Endothelial cell of umbilical vein (primary cell): ENCODE data around the gene BCO1. TPM values are rescaled to one million over a fixed set of nuclear protein-coding genes. Genes with fewer than 3 reads are reported as not detected.

Experiments used
- BruUV-seq: library from RNA; stranded (reverse); fragments of 400-500 nt; replicated peaks from 2 replicates; lab custom pipeline; 2021; lab: Mats Ljungman, UMichigan
- CTCF ChIA-PET: fragments of 300-600, 350-600 bp; sonication (Branson Sonifier 250); formaldehyde crosslinking; loops from one replicate; lab custom pipeline; 2021; ENCODE audit warnings: antibody characterized with exemption, inconsistent platforms; lab: Charles Lee
- POLR2A ChIA-PET: fragments of 300-600, 350-600 bp; sonication (Branson Sonifier 250); formaldehyde crosslinking; loops from one replicate; lab custom pipeline; 2021; ENCODE audit warnings: antibody characterized with exemption, inconsistent platforms; lab: Charles Lee
- DNase-seq: peaks from one replicate; pipeline ENCODE4 v3.0.0-alpha.2; 2011; ENCODE audit warnings: low read depth, low spot score
- FAIRE-seq: peaks from 2 replicates; lab custom pipeline; 2011; peaks lifted over from hg19 to GRCh38; lab: Jason Lieb, UNC
- H2AFZ ChIP-seq: 2 replicates; pipeline ENCODE4 v1.6.0; 2012; ENCODE audit warnings: low read depth, low read length, control low read depth, inconsistent platforms
- H3K27ac ChIP-seq: 2 replicates; pipeline ENCODE4 v1.5.1; 2011; ENCODE audit warnings: low read depth, mild to moderate bottlenecking, control low read depth, low read length, moderate library complexity; ENCODE audit not compliant: insufficient read depth
- H3K27me3 ChIP-seq, 2 experiments: 2 replicates each; pipeline versions ENCODE4 v1.6.0 to v1.6.1; 2011; ENCODE audit warnings: low read length in 2 of 2, mixed read lengths in 1 of 2; ENCODE audit not compliant: control insufficient read depth in 2 of 2, insufficient read depth in 2 of 2
- H3K36me3 ChIP-seq, 2 experiments: 2 replicates in 1 of 2; 3 replicates in 1 of 2; pipeline ENCODE4 v1.5.1; 2011; ENCODE audit warnings: low read length in 2 of 2, mild to moderate bottlenecking in 1 of 2, moderate library complexity in 1 of 2; ENCODE audit not compliant: control insufficient read depth in 2 of 2, insufficient read depth in 2 of 2; ENCODE audit errors: extremely low read depth in 1 of 2
- H3K4me1 ChIP-seq: 3 replicates; pipeline ENCODE4 v1.5.1; 2011; ENCODE audit warnings: mild to moderate bottlenecking, low read length; ENCODE audit not compliant: control insufficient read depth, insufficient read depth; ENCODE audit errors: extremely low read depth
- H3K4me2 ChIP-seq: 2 replicates; pipeline ENCODE4 v1.6.1; 2011; ENCODE audit warnings: low read length, control low read depth, mixed read lengths; ENCODE audit not compliant: insufficient read depth
- H3K4me3 ChIP-seq, 3 experiments: fragments of 200-600 bp in 1 of 3; sonication (generic), shearing (Covaris generic) in 1 of 3; replicated peaks in 1 of 3; 2 replicates each; pipeline ENCODE4 v1.5.1; 2011 to 2016; ENCODE audit warnings: control low read depth in 3 of 3, low read length in 3 of 3, mild to moderate bottlenecking in 2 of 3, inconsistent platforms in 1 of 3, low read depth in 1 of 3, moderate library complexity in 1 of 3; ENCODE audit not compliant: insufficient read depth in 1 of 3
- H3K79me2 ChIP-seq: 2 replicates; pipeline ENCODE4 v1.6.0; 2012; ENCODE audit warnings: low read length, inconsistent platforms; ENCODE audit not compliant: control insufficient read depth, insufficient read depth
- H3K9ac ChIP-seq: replicated peaks from 2 replicates; pipeline ENCODE3; 2011; ENCODE audit warnings: low read length, control low read depth; ENCODE audit not compliant: insufficient read depth; ENCODE audit errors: extremely low read depth
- H3K9me1 ChIP-seq: replicated peaks from 3 replicates; pipeline ENCODE4 v1.6.0; 2011; ENCODE audit warnings: mild to moderate bottlenecking, low read length; ENCODE audit not compliant: control insufficient read depth, insufficient read depth; ENCODE audit errors: extremely low read depth
- H3K9me3 ChIP-seq: replicated peaks from 2 replicates; pipeline ENCODE4 v1.5.1; 2012; ENCODE audit warnings: low read length, inconsistent platforms; ENCODE audit not compliant: control insufficient read depth, insufficient read depth
- H4K20me1 ChIP-seq: replicated peaks from 2 replicates; pipeline ENCODE3; 2011; ENCODE audit warnings: mild to moderate bottlenecking, low read length; ENCODE audit not compliant: control insufficient read depth, insufficient read depth; ENCODE audit errors: extremely low read depth
- EZH2 ChIP-seq: IDR thresholded peaks from 2 replicates; pipeline ENCODE4 v1.6.1; 2012; ENCODE audit warnings: borderline replicate concordance, low read depth, mild to moderate bottlenecking, moderate library complexity, low read length, inconsistent platforms; ENCODE audit not compliant: severe bottlenecking
- FOS ChIP-seq: IDR thresholded peaks from 2 replicates; pipeline ENCODE4 v1.6.1; 2011; ENCODE audit warnings: mild to moderate bottlenecking, low read length, moderate library complexity, borderline replicate concordance; ENCODE audit not compliant: insufficient read depth
- JUN ChIP-seq: IDR thresholded peaks from 2 replicates; pipeline ENCODE4 v1.6.1; 2011; ENCODE audit warnings: borderline replicate concordance, low read depth; ENCODE audit not compliant: insufficient read length, insufficient read depth
- MAX ChIP-seq: IDR thresholded peaks from 2 replicates; pipeline ENCODE4 v1.6.1; 2011; ENCODE audit not compliant: insufficient read depth, insufficient read length
- MYC ChIP-seq: IDR thresholded peaks from one replicate; pipeline ENCODE4 v1.6.1; 2011; ENCODE audit warnings: mild to moderate bottlenecking, low read depth, low read length
- POLR2AphosphoS5 ChIP-seq: IDR thresholded peaks from 2 replicates; pipeline ENCODE4 v1.6.1; 2012; ENCODE audit warnings: low read depth, mild to moderate bottlenecking, control low read depth, low read length, moderate library complexity; ENCODE audit not compliant: insufficient read depth
- dilution Hi-C: fragments of 300-500 bp; cut with MboI; formaldehyde crosslinking; loops from one replicate; pipeline ENCODE4 v1.15.0; 2019; ENCODE audit warnings: low sequenced_read_pairs; ENCODE audit not compliant: extremely low pct_ligation_motif_present
- intact Hi-C: fragments of 100-400 bp; cut with micrococcal nuclease; formaldehyde crosslinking; loops from one replicate; pipeline ENCODE4 v1.10.0; 2022
- polyA plus RNA-seq, 4 experiments: library from polyadenylated mRNA; depleted of rRNA in 3 of 4; stranded (reverse) in 3 of 4; unstranded in 1 of 4; fragments of >200 nt; gene quantifications; 2 replicates each; pipeline versions ENCODE4 v1.2.1 to v1.2.3, GENCODE V29; 2011 to 2012; ENCODE audit warnings: missing spikeins in 1 of 4
- total RNA-seq: library from RNA; stranded (reverse); gene quantifications from 2 replicates; pipeline ENCODE4 v1.2.3, GENCODE V29; 2021

Gene BCO1
- total and polyA plus RNA-seq, 2 donors (not counting 3 experiments of a cell fraction or from before 2014, with no cell fraction given): not detected

- CTCF ChIA-PET: interaction anchor here (0.6 to 3.3 kb wide), 3 partner anchors 17 to 40 kb away, joined by 3 to 10 read pairs (median 3); no protein-coding TSS in a partner anchor
- POLR2A ChIA-PET: no interaction called here
- DNase-seq: no peak
- no TSS peak for BruUV-seq
- intact Hi-C loops (no loop called here), dilution Hi-C loops (no loop called here)
- Histone ChIP-seq H3K9ac (no peak overlapping the region), H3K4me1 (peaks cover 21% of the 10 kb centered on the region), H3K9me1 (no peaks in the 10 kb centered on the region), H3K27me3 (no peaks in the 10 kb centered on the region), H4K20me1 (no peaks in the 10 kb centered on the region), H3K4me3 (no peak overlapping the region), H3K79me2 (no peaks in the 10 kb centered on the region), H3K9me3 (no peaks in the 10 kb centered on the region), H3K27ac (no peak overlapping the region), H2AFZ (no peak overlapping the region), H3K36me3 (no peaks in the 10 kb centered on the region), H3K4me2 (no peak overlapping the region)
- no peak for TF ChIP-seq MAX
- no peak for TF ChIP-seq JUN
- TF ChIP-seq MYC: no peak
- no peak for TF ChIP-seq POLR2AphosphoS5
- no peak for TF ChIP-seq FOS
- FAIRE-seq: no peak
Measured at GRCh38 chr16:81278526-81278925, 40.0 kb downstream of the BCO1 start.

GRCh38 chr16:81279392-81279791 lies 40.9 kb downstream of the BCO1 start:
- Histone ChIP-seq H3K79me2 (no peaks in the 10 kb centered on the region), H3K9me3 (no peaks in the 10 kb centered on the region), H3K4me3 (no peak overlapping the region), H3K36me3 (no peaks in the 10 kb centered on the region), H3K4me2 (peak overlapping the region; percentile 14), H3K4me1 (peaks cover 21% of the 10 kb centered on the region), H3K9me1 (no peaks in the 10 kb centered on the region), H4K20me1 (no peaks in the 10 kb centered on the region), H2AFZ (no peak overlapping the region), H3K27me3 (no peaks in the 10 kb centered on the region), H3K27ac (peak overlapping the region; percentile 91), H3K9ac (no peak overlapping the region)
- peak; percentile 91 for TF ChIP-seq JUN
- TF ChIP-seq EZH2: no peak
- TF ChIP-seq FOS: peak; percentile 77
- peak; percentile 12 for TF ChIP-seq POLR2AphosphoS5
- intact Hi-C loops: no loop called here
- dilution Hi-C loops: no loop called here
- DNase-seq (peak; percentile 76), FAIRE-seq (peak; percentile 71)
- ChIA-PET CTCF (interaction anchor here (3.3 kb wide), 1 partner anchor 18 kb away, joined by 10 read pairs; no protein-coding TSS in a partner anchor), POLR2A (interaction anchor here (0.6 to 1.0 kb wide), 2 partner anchors 35 to 41 kb away, joined by 3 to 4 read pairs; partner anchors contain the start of genes BCO1 and GAN)
- BruUV-seq: no TSS peak
